ENCODE data around the gene CCDC195.

DNA sequence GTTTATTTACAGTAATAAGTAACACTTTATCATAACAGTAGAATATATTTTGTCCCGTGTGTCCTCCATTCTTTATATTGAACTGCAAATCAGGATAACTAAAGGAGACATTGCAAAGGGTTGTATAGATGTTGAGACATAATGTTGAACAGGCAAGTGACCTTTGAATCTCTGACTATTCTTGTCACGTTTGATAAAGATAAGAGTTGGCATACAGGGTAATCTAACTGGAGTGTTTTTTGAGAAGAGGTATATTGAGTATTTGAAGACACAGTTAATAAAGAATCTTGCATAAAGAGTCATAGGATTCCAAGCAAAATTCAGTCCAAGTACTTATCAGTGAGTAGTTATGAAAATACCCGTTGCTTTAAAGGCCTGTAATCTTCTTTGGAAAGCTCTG, 21.7 kb downstream of the CCDC195 start:
- TF ChIP-seq, protein P1, sequence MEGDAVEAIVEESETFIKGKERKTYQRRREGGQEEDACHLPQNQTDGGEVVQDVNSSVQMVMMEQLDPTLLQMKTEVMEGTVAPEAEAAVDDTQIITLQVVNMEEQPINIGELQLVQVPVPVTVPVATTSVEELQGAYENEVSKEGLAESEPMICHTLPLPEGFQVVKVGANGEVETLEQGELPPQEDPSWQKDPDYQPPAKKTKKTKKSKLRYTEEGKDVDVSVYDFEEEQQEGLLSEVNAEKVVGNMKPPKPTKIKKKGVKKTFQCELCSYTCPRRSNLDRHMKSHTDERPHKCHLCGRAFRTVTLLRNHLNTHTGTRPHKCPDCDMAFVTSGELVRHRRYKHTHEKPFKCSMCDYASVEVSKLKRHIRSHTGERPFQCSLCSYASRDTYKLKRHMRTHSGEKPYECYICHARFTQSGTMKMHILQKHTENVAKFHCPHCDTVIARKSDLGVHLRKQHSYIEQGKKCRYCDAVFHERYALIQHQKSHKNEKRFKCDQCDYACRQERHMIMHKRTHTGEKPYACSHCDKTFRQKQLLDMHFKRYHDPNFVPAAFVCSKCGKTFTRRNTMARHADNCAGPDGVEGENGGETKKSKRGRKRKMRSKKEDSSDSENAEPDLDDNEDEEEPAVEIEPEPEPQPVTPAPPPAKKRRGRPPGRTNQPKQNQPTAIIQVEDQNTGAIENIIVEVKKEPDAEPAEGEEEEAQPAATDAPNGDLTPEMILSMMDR (conservative IDR thresholded peaks at IDR 0.05; ENCODE audit: low read depth, low read length) = no peak
- TF ChIP-seq POLR2A (IDR thresholded peaks at IDR 0.05; ENCODE audit: low read depth, low read length) = no peak
- TF ChIP-seq FOS (IDR thresholded peaks at IDR 0.05; ENCODE audit: low read depth, low read length) = no peak
- no peak for TF ChIP-seq CEBPB (IDR thresholded peaks at IDR 0.05; ENCODE audit: low read depth, low read length)
- TF ChIP-seq, protein P2, sequence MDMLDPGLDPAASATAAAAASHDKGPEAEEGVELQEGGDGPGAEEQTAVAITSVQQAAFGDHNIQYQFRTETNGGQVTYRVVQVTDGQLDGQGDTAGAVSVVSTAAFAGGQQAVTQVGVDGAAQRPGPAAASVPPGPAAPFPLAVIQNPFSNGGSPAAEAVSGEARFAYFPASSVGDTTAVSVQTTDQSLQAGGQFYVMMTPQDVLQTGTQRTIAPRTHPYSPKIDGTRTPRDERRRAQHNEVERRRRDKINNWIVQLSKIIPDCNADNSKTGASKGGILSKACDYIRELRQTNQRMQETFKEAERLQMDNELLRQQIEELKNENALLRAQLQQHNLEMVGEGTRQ (IDR thresholded peaks at IDR 0.05; ENCODE audit: low read depth, low read length) = no peak
- TF ChIP-seq MXI1 (IDR thresholded peaks at IDR 0.05; ENCODE audit: borderline replicate concordance, low read depth, low read length) = no peak
- no peak for TF ChIP-seq BHLHE40 (IDR thresholded peaks at IDR 0.05; ENCODE audit: low read depth, low read length)
- no peak for TF ChIP-seq CHD1 (IDR thresholded peaks at IDR 0.05; ENCODE audit: low read depth, low read length)
- TF ChIP-seq RAD21 (IDR thresholded peaks at IDR 0.05; ENCODE audit: low read length) = no peak

Measured in IMR-90 (cell line).